Subcutaneous abdominal adipose tissue (tissue), 5 donors: ENCODE data around the gene LUC7L.
"Not testable (repeated sequence)": the region's sequence is repeated elsewhere in the genome, so short reads cannot be mapped to it uniquely, and the experiment has no call there.

ENCODE experiments used
- H3K27ac ChIP-seq: one replicate; pipeline ENCODE4 v1.7.0; 2013; ENCODE audit warnings: low read depth, mild to moderate bottlenecking, inconsistent platforms, low read length, moderate library complexity
- H3K27me3 ChIP-seq, 5 donors: one replicate each; pipeline ENCODE4 v1.7.0; 2013; ENCODE audit warnings: low read length in 5 of 5, inconsistent platforms in 1 of 5; ENCODE audit not compliant: control insufficient read depth in 5 of 5, insufficient read depth in 4 of 5
- H3K36me3 ChIP-seq, 5 donors: one replicate each; pipeline ENCODE4 v1.7.0; 2013; ENCODE audit warnings: low read length in 5 of 5; ENCODE audit not compliant: control insufficient read depth in 5 of 5, insufficient read depth in 5 of 5
- H3K4me1 ChIP-seq, 5 donors: one replicate each; pipeline ENCODE4 v1.7.0; 2013; ENCODE audit warnings: low read length in 5 of 5, mild to moderate bottlenecking in 3 of 5, moderate library complexity in 1 of 5; ENCODE audit not compliant: control insufficient read depth in 5 of 5, insufficient read depth in 5 of 5
- H3K4me3 ChIP-seq, 5 donors: one replicate each; pipeline ENCODE4 v1.7.0; 2013; ENCODE audit warnings: low read length in 5 of 5, low read depth in 1 of 5
- H3K9ac ChIP-seq, 5 donors: one replicate each; pipeline ENCODE4 v1.7.0; 2013; ENCODE audit warnings: low read length in 5 of 5, mild to moderate bottlenecking in 4 of 5, moderate library complexity in 3 of 5
- H3K9me3 ChIP-seq, 5 donors: one replicate each; pipeline ENCODE4 v1.7.0; 2013; ENCODE audit warnings: low read length in 5 of 5; ENCODE audit not compliant: control insufficient read depth in 5 of 5
- donor health status: healthy.
- donor health status: healthy.
- donor health status: healthy.
- donor health status: healthy.
- donor health status: healthy.

LUC7L gene

GRCh38 chr16:170088-170507 is 59.2 kb downstream of the LUC7L start:
- H3K4me3 ChIP-seq, H3K9ac ChIP-seq, H3K27ac ChIP-seq, H3K36me3 ChIP-seq, H3K9me3 ChIP-seq: not testable (repeated sequence)
- Histone ChIP-seq H3K4me1 (peaks cover 0 to 16% (median 13%) of the 10 kb centered on the region in 5 donors), H3K27me3 (peaks cover 35 to 52% (median 47%) of the 10 kb centered on the region in 5 donors)

- Histone ChIP-seq H3K4me1 (peaks cover 0 to 18% (median 16%) of the 10 kb centered on the region in 5 donors), H3K36me3 (no peaks in the 10 kb centered on the region), H3K4me3 (no peak overlapping the region), H3K9ac (no peak overlapping the region), H3K27me3 (peaks cover 34 to 49% (median 45%) of the 10 kb centered on the region in 5 donors), H3K27ac (no peak overlapping the region), H3K9me3 (no peaks in the 10 kb centered on the region)
Observed at GRCh38 chr16:169014-169413, 60.2 kb downstream of the LUC7L start.

- no peaks in the 10 kb centered on the region for H3K9me3 ChIP-seq
- H3K9ac ChIP-seq = no peak overlapping the region
- no peak overlapping the region for H3K4me3 ChIP-seq
- H3K27ac ChIP-seq = no peak overlapping the region
- peaks cover 0 to 18% (median 16%) of the 10 kb centered on the region in 5 donors for H3K4me1 ChIP-seq
- H3K27me3 ChIP-seq = peaks cover 34 to 51% (median 45%) of the 10 kb centered on the region in 5 donors
- no peaks in the 10 kb centered on the region for H3K36me3 ChIP-seq
Observed at GRCh38 chr16:168424-168823, 60.8 kb downstream of the LUC7L start.

- H3K4me1 ChIP-seq = peaks cover 0 to 18% (median 16%) of the 10 kb centered on the region in 5 donors
- H3K27me3 ChIP-seq = peaks cover 34 to 54% (median 48%) of the 10 kb centered on the region in 5 donors
- H3K4me3 ChIP-seq = no peak overlapping the region
- no peak overlapping the region for H3K9ac ChIP-seq
- no peak overlapping the region for H3K27ac ChIP-seq
- no peaks in the 10 kb centered on the region for H3K9me3 ChIP-seq
- H3K36me3 ChIP-seq = no peaks in the 10 kb centered on the region
Observed at GRCh38 chr16:167122-167690, 62.0 kb downstream of the LUC7L start.

GRCh38 chr16:166375-167121 is 62.7 kb downstream of the LUC7L start:
- H3K27me3 ChIP-seq = peaks cover 34 to 52% (median 48%) of the 10 kb centered on the region in 5 donors
- H3K4me1 ChIP-seq = peaks cover 0 to 18% (median 16%) of the 10 kb centered on the region in 5 donors
- H3K27ac ChIP-seq = no peak overlapping the region
- H3K9me3 ChIP-seq = no peaks in the 10 kb centered on the region
- no peak overlapping the region for H3K9ac ChIP-seq
- H3K36me3 ChIP-seq = no peaks in the 10 kb centered on the region
- peak overlapping the region in 1 of 5 donors; percentile 37 for H3K4me3 ChIP-seq

- H3K27me3 ChIP-seq = peaks cover 37 to 51% (median 47%) of the 10 kb centered on the region in 5 donors
- no peak within 1 kb of the TSS for H3K9ac ChIP-seq
- H3K9me3 ChIP-seq = no peaks in the 10 kb centered on the region
- peak within 1 kb of the TSS in 1 of 5 donors; percentile 37 for H3K4me3 ChIP-seq
- peaks cover 0 to 18% (median 16%) of the 10 kb centered on the region in 5 donors for H3K4me1 ChIP-seq
- no peak within 1 kb of the TSS for H3K27ac ChIP-seq
- no peaks in the 10 kb centered on the region for H3K36me3 ChIP-seq
Observed at GRCh38 chr16:165539-166374, 63.5 kb downstream of the LUC7L start, which contains the start of gene HBM. TSS of gene HBM (plus strand) at chr16:165978. CDS start at chr16:165998, 20 bp downstream.

- Histone ChIP-seq H3K36me3 (no peaks in the 10 kb centered on the region), H3K27ac (no peak overlapping the region), H3K27me3 (peaks cover 38 to 51% (median 46%) of the 10 kb centered on the region in 5 donors), H3K9me3 (no peaks in the 10 kb centered on the region), H3K4me1 (peaks cover 0 to 18% (median 16%) of the 10 kb centered on the region in 5 donors), H3K9ac (no peak overlapping the region), H3K4me3 (no peak overlapping the region)
Observed at GRCh38 chr16:164827-165538, 64.3 kb downstream of the LUC7L start.

GRCh38 chr16:164134-164823 is 65.0 kb downstream of the LUC7L start:
- not testable (repeated sequence) for H3K9ac ChIP-seq, H3K9me3 ChIP-seq, H3K4me3 ChIP-seq, H3K36me3 ChIP-seq, H3K27ac ChIP-seq
- peaks cover 38 to 51% (median 49%) of the 10 kb centered on the region in 5 donors for H3K27me3 ChIP-seq
- peaks cover 0 to 18% (median 16%) of the 10 kb centered on the region in 5 donors for H3K4me1 ChIP-seq

GRCh38 chr16:163696-164095 is 65.6 kb downstream of the LUC7L start:
- H3K27ac ChIP-seq, H3K9ac ChIP-seq, H3K9me3 ChIP-seq, H3K4me3 ChIP-seq, H3K36me3 ChIP-seq: not testable (repeated sequence)
- Histone ChIP-seq H3K4me1 (peaks cover 0 to 18% (median 16%) of the 10 kb centered on the region in 5 donors), H3K27me3 (peaks cover 33 to 47% (median 46%) of the 10 kb centered on the region in 5 donors)
